ENCODE data around the gene AOPEP. TPM values are rescaled to one million over a fixed set of nuclear protein-coding genes. Genes with fewer than 3 reads are reported as not detected.
A peak's percentile ranks its signal among the peaks of the same experiment; 100 is the strongest.

AOPEP gene
- total RNA-seq, 2 experiments from 2014 or later, result 6.9 to 7.0 TPM

DNA sequence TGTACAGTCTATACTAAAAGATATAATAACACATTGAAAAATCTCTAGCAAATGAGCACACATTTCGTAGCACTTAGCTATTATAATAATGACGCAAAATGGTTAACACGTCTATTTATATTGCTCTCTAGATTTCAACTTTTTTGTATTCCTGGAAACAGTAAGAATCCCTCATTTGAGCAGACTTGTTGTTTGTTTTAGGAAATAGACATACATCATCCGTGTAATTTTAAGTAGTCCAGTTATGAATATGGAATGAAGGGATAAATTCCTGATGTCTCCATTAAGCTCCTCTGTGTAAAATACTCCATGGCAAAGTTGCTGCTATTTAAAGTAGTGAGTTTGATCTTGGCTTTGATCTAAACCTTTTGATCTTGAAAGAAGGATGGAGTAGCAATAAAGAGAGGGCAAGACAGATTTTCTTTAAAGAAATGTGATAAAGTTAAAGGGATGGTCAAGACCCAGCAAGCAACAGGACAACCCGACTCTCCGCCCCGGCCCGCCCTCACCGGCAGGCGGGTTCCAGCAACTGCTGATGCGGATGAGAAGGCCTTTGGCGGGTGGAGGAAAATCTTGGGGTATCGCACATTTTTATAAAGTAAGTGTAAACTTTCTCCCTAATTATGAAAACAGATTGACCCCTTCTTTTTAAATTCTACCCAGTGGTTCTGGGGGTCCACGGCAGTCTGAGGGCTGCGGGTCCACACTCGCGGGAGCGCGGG lies 277.4 kb downstream of the AOPEP start:
- Mint-ChIP-seq H3K36me3 (ENCODE audit: low read depth) (no peaks in the 10 kb centered on the region), H3K27ac (no peak overlapping the region), H3K9me3 (no peaks in the 10 kb centered on the region), H3K27me3 (peaks cover 56% of the 10 kb centered on the region), H3K4me3 (peak overlapping the region; percentile 77), H3K4me1 (ENCODE audit: low read depth) (peaks cover 14% of the 10 kb centered on the region)
- ChIA-PET POLR2A (no interaction called here), CTCF (interaction anchor here (0.6 kb wide), 1 partner anchor 296 kb away, joined by 3 read pairs; no protein-coding TSS in a partner anchor)
- Histone ChIP-seq H3K27me3 (ENCODE audit: control insufficient read depth in 1 of 2, insufficient read depth in 2 of 2, low read length in 2 of 2) (peaks cover 12 to 48% of the 10 kb centered on the region in 2 experiments), H3K4me1 (ENCODE audit: insufficient read depth, low read length) (peaks cover 10% of the 10 kb centered on the region), H3K36me3 (ENCODE audit: insufficient read depth, low read length) (no peaks in the 10 kb centered on the region), H3K9me3 (ENCODE audit: control insufficient read depth in 1 of 2, insufficient read depth in 1 of 2, low read length in 2 of 2) (peaks cover 0 to 5% of the 10 kb centered on the region in 2 experiments), H3K27ac (ENCODE audit: low read depth in 1 of 2, low read length in 2 of 2) (no peak overlapping the region), H3K4me3 (ENCODE audit: low read length) (peak overlapping the region; percentile 48)
- TF ChIP-seq, protein P1, sequence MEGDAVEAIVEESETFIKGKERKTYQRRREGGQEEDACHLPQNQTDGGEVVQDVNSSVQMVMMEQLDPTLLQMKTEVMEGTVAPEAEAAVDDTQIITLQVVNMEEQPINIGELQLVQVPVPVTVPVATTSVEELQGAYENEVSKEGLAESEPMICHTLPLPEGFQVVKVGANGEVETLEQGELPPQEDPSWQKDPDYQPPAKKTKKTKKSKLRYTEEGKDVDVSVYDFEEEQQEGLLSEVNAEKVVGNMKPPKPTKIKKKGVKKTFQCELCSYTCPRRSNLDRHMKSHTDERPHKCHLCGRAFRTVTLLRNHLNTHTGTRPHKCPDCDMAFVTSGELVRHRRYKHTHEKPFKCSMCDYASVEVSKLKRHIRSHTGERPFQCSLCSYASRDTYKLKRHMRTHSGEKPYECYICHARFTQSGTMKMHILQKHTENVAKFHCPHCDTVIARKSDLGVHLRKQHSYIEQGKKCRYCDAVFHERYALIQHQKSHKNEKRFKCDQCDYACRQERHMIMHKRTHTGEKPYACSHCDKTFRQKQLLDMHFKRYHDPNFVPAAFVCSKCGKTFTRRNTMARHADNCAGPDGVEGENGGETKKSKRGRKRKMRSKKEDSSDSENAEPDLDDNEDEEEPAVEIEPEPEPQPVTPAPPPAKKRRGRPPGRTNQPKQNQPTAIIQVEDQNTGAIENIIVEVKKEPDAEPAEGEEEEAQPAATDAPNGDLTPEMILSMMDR (IDR thresholded peaks at IDR 0.05), result no peak
- ATAC-seq (ENCODE audit: poor library complexity) (no peak), DNase-seq (peak in 3 of 14 experiments; percentile 1 to 12 (median 6))
- intact Hi-C loops (cut with DNase I, micrococcal nuclease), result loop anchor here in 1 of 2 experiments (10.0 kb wide), 1 partner anchor 129 kb away; no protein-coding TSS in a partner anchor

DNA sequence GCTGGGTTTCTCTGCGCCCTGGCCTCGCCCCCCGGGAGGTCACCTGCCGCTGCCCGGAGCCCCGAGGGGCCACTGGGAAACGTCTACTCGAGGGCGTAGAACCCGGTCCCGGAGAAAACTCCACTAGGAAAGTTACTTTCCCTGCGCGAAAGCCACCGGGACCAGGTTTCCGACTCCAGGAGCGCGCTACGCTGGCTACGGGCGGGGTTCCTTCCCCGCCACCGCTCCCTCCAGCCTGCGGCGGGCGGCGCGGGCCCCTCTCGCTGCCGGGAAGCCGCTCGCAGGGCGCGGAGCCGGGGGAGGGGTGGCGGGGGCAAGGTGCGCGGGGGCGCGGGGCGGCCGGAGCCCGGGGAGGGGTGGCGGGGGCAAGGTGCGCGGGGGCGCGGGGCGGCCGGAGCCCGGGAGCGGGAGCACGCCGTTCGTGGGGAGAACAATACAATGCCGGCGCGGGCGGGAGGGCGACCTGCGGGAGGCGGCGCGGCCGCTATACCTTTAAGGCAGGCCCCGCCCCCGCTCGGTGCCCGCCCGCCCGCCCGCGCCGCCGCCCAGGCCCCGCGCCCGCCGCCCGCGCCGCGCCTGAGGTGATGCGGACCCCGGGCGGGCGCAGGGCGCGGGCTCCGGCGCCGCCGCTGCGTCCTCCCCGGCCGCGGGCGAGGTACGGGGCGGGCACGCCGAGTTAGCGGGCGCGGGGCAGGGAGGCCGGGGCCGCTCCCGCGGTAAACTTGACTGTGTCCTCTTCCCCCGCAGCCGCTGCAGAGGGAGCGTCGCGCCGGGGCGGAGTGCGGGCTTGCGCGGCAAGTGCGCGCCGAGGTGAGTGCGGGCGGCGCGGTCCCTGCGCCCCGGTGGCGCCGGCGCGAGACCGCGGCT lies 278.1 kb downstream of the AOPEP start:
- TF ChIP-seq, protein P1 (IDR thresholded peaks at IDR 0.05), result no peak
- intact Hi-C loops (cut with DNase I, micrococcal nuclease), result loop anchor here in 1 of 2 experiments (10.0 kb wide), 1 partner anchor 130 kb away; no protein-coding TSS in a partner anchor
- H3K36me3 ChIP-seq (ENCODE audit: insufficient read depth, low read length), result no peaks in the 10 kb centered on the region
- H3K9me3 ChIP-seq (ENCODE audit: control insufficient read depth in 1 of 2, insufficient read depth in 1 of 2, low read length in 2 of 2), result peaks cover 0 to 5% of the 10 kb centered on the region in 2 experiments
- H3K4me1 Mint-ChIP-seq (ENCODE audit: low read depth), result peaks cover 14% of the 10 kb centered on the region
- POLR2A ChIA-PET, result no interaction called here
- no peak overlapping the region for H3K4me3 Mint-ChIP-seq
- no peaks in the 10 kb centered on the region for H3K9me3 Mint-ChIP-seq
- peaks cover 48% of the 10 kb centered on the region for H3K27me3 Mint-ChIP-seq
- H3K27me3 ChIP-seq (ENCODE audit: control insufficient read depth in 1 of 2, insufficient read depth in 2 of 2, low read length in 2 of 2), result peaks cover 12 to 45% of the 10 kb centered on the region in 2 experiments
- peak overlapping the region; percentile 48 for H3K4me3 ChIP-seq (ENCODE audit: low read length)
- ATAC-seq (ENCODE audit: poor library complexity) (peak; percentile 70), DNase-seq (peak in 7 of 14 experiments; percentile 6 to 52 (median 25))
- H3K36me3 Mint-ChIP-seq (ENCODE audit: low read depth), result no peaks in the 10 kb centered on the region
- no peak overlapping the region for H3K27ac ChIP-seq (ENCODE audit: low read depth in 1 of 2, low read length in 2 of 2)
- no peak overlapping the region for H3K27ac Mint-ChIP-seq
- H3K4me1 ChIP-seq (ENCODE audit: insufficient read depth, low read length), result peaks cover 10% of the 10 kb centered on the region
- CTCF ChIA-PET, result no interaction called here

DNA sequence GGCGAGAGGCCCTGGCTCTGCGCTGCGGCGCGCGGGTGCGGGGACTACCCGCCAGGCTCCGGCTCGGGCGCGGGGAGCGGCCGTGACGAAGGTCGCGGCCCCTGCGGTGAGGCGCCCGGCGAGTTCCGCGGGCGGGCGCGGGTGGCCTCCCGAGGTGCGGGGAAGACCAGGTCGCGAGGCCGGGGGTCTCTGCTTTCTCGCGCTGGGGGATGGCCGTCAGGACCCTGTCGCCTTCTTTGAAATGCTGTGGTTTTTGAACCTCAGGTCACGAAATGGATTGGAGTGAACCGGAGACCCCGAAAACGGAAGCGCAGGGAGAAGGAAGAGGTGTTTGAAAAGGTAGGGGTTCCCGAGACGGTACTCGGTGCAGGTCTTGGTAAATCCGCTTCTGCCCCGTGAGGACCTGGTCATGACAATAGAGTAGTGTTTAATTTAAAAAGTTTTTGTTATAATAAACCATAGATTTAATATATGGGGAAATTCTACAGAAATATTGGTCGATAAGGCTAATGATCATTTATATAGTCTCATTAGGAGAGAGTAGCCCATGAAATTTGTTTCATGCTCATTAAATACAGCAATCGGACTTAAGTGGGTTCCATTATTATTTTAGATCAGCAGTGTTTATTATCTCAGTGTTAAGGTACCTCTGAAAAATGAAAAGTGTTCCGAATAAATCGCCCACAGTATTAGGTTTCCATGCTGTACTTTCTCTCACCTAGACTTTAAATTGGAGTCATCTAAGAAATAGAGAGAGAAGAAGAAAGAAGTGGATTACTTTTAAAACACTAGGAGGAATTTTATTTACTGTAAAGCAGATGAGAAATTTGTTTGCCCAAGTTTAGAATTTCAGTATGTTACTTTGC lies 279.0 kb downstream of the AOPEP start:
- TF ChIP-seq, protein P1 (IDR thresholded peaks at IDR 0.05), result no peak
- peaks cover 14% of the 10 kb centered on the region for H3K4me1 Mint-ChIP-seq (ENCODE audit: low read depth)
- H3K36me3 ChIP-seq (ENCODE audit: insufficient read depth, low read length), result no peaks in the 10 kb centered on the region
- peaks cover 0 to 5% of the 10 kb centered on the region in 2 experiments for H3K9me3 ChIP-seq (ENCODE audit: control insufficient read depth in 1 of 2, insufficient read depth in 1 of 2, low read length in 2 of 2)
- intact Hi-C loops (cut with DNase I, micrococcal nuclease), result loop anchor here in 1 of 2 experiments (10.0 kb wide), 1 partner anchor 131 kb away; no protein-coding TSS in a partner anchor
- DNase-seq, result no peak
- H3K9me3 Mint-ChIP-seq, result no peaks in the 10 kb centered on the region
- peaks cover 12 to 40% of the 10 kb centered on the region in 2 experiments for H3K27me3 ChIP-seq (ENCODE audit: control insufficient read depth in 1 of 2, insufficient read depth in 2 of 2, low read length in 2 of 2)
- H3K36me3 Mint-ChIP-seq (ENCODE audit: low read depth), result no peaks in the 10 kb centered on the region
- H3K27me3 Mint-ChIP-seq, result peaks cover 42% of the 10 kb centered on the region
- H3K27ac Mint-ChIP-seq, result no peak overlapping the region
- ATAC-seq (ENCODE audit: poor library complexity), result no peak
- H3K4me3 Mint-ChIP-seq, result peak overlapping the region; percentile 78
- no peak overlapping the region for H3K4me3 ChIP-seq (ENCODE audit: low read length)
- H3K27ac ChIP-seq (ENCODE audit: low read depth in 1 of 2, low read length in 2 of 2), result no peak overlapping the region
- H3K4me1 ChIP-seq (ENCODE audit: insufficient read depth, low read length), result peaks cover 10% of the 10 kb centered on the region
- POLR2A ChIA-PET, result no interaction called here
- CTCF ChIA-PET, result no interaction called here

All from CD4-positive, alpha-beta T cell (primary cell).